Natural killer cell (primary cell): ENCODE data around the gene PLB1. TPM values are rescaled to one million over a fixed set of nuclear protein-coding genes. Genes with fewer than 3 reads are reported as not detected.

ENCODE experiments used
- ATAC-seq, 3 donors: fragments of 150-1000 bp in 2 of 3; fragments of 200-7000 bp in 1 of 3; cut with Tn5 transposase; 1 replicate in 1 of 3; 2 replicates in 2 of 3; pipeline ENCODE4 v1.10.0; 2021; ENCODE audit warnings: mild to moderate bottlenecking in 2 of 3, moderate library complexity in 2 of 3
- DNase-seq, 2 donors: peaks; one replicate each; pipeline versions ENCODE4 v3.0.0 to v3.0.0-alpha.2; 2013 to 2021; ENCODE audit warnings: mixed read lengths in 1 of 2
- H3K27ac ChIP-seq: one replicate; pipeline ENCODE4 v1.5.1; 2013; ENCODE audit warnings: mild to moderate bottlenecking, low read length
- H3K27me3 ChIP-seq: one replicate; pipeline ENCODE4 v1.6.1; 2013; ENCODE audit warnings: low read length; ENCODE audit not compliant: control insufficient read depth, insufficient read depth
- H3K36me3 ChIP-seq: one replicate; pipeline ENCODE4 v1.6.1; 2013; ENCODE audit warnings: low read length; ENCODE audit not compliant: control insufficient read depth, insufficient read depth
- H3K4me1 ChIP-seq: one replicate; pipeline ENCODE4 v1.6.1; 2013; ENCODE audit warnings: low read length; ENCODE audit not compliant: control insufficient read depth, insufficient read depth
- H3K4me3 ChIP-seq: one replicate; pipeline ENCODE4 v1.5.1; 2013; ENCODE audit warnings: low read length
- H3K9me3 ChIP-seq: one replicate; pipeline ENCODE4 v1.6.1; 2013; ENCODE audit warnings: low read length; ENCODE audit not compliant: control insufficient read depth, insufficient read depth
- H3K27ac Mint-ChIP-seq, 2 donors: one replicate each; pipeline ENCODE4 v1.8.0; 2022; ENCODE audit warnings: mild to moderate bottlenecking in 2 of 2, mixed read lengths in 2 of 2, moderate library complexity in 1 of 2
- H3K27me3 Mint-ChIP-seq, 2 donors: one replicate each; pipeline ENCODE4 v1.8.0; 2022; ENCODE audit warnings: low read depth in 2 of 2, mixed read lengths in 2 of 2
- H3K36me3 Mint-ChIP-seq: one replicate; pipeline ENCODE4 v1.8.0; 2022; ENCODE audit warnings: mixed read lengths
- H3K4me1 Mint-ChIP-seq, 2 donors: one replicate each; pipeline ENCODE4 v1.8.0; 2022; ENCODE audit warnings: mixed read lengths in 2 of 2
- H3K4me3 Mint-ChIP-seq: one replicate; pipeline ENCODE4 v1.8.0; 2022; ENCODE audit warnings: mild to moderate bottlenecking, moderate library complexity, mixed read lengths
- H3K9me3 Mint-ChIP-seq, 2 donors: one replicate each; pipeline ENCODE4 v1.8.0; 2022; ENCODE audit warnings: mixed read lengths in 2 of 2
- WGBS: methylation state at CpG from one replicate; pipeline ENCODE4 v1.1.7; 2013; ENCODE audit warnings: missing lambda C conversion rate; ENCODE audit not compliant: insufficient coverage; 5-methylcytosine and 5-hydroxymethylcytosine counted together
- intact Hi-C: fragments of 100-400 bp; cut with micrococcal nuclease; formaldehyde crosslinking; loops from one replicate; pipeline ENCODE4 v1.14.2; 2022
- total RNA-seq, 4 donors: library from RNA; stranded (reverse); fragments of 120-200 nt in 1 of 4; gene quantifications; one replicate each; pipeline versions ENCODE4 v1.2.3 to v1.2.4, GENCODE V29; 2013 to 2022
- TF ChIP-seq, protein P1 (sequence below): fragments of 200-600 bp; IDR thresholded peaks from one replicate; pipeline ENCODE4 v1.8.0; 2022; ENCODE audit warnings: antibody characterized with exemption

PLB1 gene
- total RNA-seq, 3 donors from 2014 or later (not counting 1 experiment from before 2014, with no cell fraction given) = 1.7 to 2.6 (median 1.9) TPM

- no peaks in the 10 kb centered on the region for H3K36me3 Mint-ChIP-seq
- Histone ChIP-seq H3K27ac (no peak overlapping the region), H3K36me3 (no peaks in the 10 kb centered on the region), H3K4me1 (no peaks in the 10 kb centered on the region), H3K9me3 (no peaks in the 10 kb centered on the region), H3K4me3 (no peak overlapping the region), H3K27me3 (no peaks in the 10 kb centered on the region)
- peak overlapping the region in 1 of 2 donors; percentile 2 for H3K27ac Mint-ChIP-seq
- H3K4me3 Mint-ChIP-seq = no peak overlapping the region
- no peaks in the 10 kb centered on the region for H3K9me3 Mint-ChIP-seq
- WGBS = 92% methylated on average over 12 of the region's 12 CpGs
- peaks cover 0 to 5% of the 10 kb centered on the region in 2 donors for H3K27me3 Mint-ChIP-seq
- DNase-seq = no peak
- ATAC-seq = no peak
- intact Hi-C loops = no loop called here
- TF ChIP-seq, protein P1, sequence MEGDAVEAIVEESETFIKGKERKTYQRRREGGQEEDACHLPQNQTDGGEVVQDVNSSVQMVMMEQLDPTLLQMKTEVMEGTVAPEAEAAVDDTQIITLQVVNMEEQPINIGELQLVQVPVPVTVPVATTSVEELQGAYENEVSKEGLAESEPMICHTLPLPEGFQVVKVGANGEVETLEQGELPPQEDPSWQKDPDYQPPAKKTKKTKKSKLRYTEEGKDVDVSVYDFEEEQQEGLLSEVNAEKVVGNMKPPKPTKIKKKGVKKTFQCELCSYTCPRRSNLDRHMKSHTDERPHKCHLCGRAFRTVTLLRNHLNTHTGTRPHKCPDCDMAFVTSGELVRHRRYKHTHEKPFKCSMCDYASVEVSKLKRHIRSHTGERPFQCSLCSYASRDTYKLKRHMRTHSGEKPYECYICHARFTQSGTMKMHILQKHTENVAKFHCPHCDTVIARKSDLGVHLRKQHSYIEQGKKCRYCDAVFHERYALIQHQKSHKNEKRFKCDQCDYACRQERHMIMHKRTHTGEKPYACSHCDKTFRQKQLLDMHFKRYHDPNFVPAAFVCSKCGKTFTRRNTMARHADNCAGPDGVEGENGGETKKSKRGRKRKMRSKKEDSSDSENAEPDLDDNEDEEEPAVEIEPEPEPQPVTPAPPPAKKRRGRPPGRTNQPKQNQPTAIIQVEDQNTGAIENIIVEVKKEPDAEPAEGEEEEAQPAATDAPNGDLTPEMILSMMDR = no peak
- peaks cover 0 to 5% of the 10 kb centered on the region in 2 donors for H3K4me1 Mint-ChIP-seq
Observed at GRCh38 chr2:28637066-28638047, 141.5 kb downstream of the PLB1 start.

GRCh38 chr2:28638102-28638501 is 142.2 kb downstream of the PLB1 start:
- no peak for ATAC-seq
- Histone ChIP-seq H3K27ac (no peak overlapping the region), H3K4me1 (no peaks in the 10 kb centered on the region), H3K36me3 (no peaks in the 10 kb centered on the region), H3K27me3 (no peaks in the 10 kb centered on the region), H3K9me3 (no peaks in the 10 kb centered on the region), H3K4me3 (no peak overlapping the region)
- intact Hi-C loops = no loop called here
- DNase-seq = no peak
- H3K4me3 Mint-ChIP-seq = no peak overlapping the region
- TF ChIP-seq, protein P1 = no peak
- H3K36me3 Mint-ChIP-seq = no peaks in the 10 kb centered on the region
- H3K9me3 Mint-ChIP-seq = no peaks in the 10 kb centered on the region
- H3K27me3 Mint-ChIP-seq = peaks cover 0 to 5% of the 10 kb centered on the region in 2 donors
- H3K4me1 Mint-ChIP-seq = peaks cover 0 to 5% of the 10 kb centered on the region in 2 donors
- WGBS = 83% methylated on average over 2 of the region's 2 CpGs
- peak overlapping the region in 1 of 2 donors; percentile 2 for H3K27ac Mint-ChIP-seq

GRCh38 chr2:28639092-28639691 is 143.3 kb downstream of the PLB1 start:
- Histone ChIP-seq H3K9me3 (no peaks in the 10 kb centered on the region), H3K27ac (no peak overlapping the region), H3K4me1 (no peaks in the 10 kb centered on the region), H3K36me3 (no peaks in the 10 kb centered on the region), H3K27me3 (no peaks in the 10 kb centered on the region), H3K4me3 (no peak overlapping the region)
- H3K27ac Mint-ChIP-seq = peak overlapping the region in 1 of 2 donors; percentile 24
- ATAC-seq = no peak
- H3K9me3 Mint-ChIP-seq = no peaks in the 10 kb centered on the region
- peaks cover 0 to 5% of the 10 kb centered on the region in 2 donors for H3K4me1 Mint-ChIP-seq
- WGBS = 82% methylated on average over 8 of the region's 8 CpGs
- H3K27me3 Mint-ChIP-seq = peaks cover 0 to 5% of the 10 kb centered on the region in 2 donors
- no peaks in the 10 kb centered on the region for H3K36me3 Mint-ChIP-seq
- TF ChIP-seq, protein P1 = no peak
- H3K4me3 Mint-ChIP-seq = no peak overlapping the region
- DNase-seq = no peak
- intact Hi-C loops = no loop called here
